ENCODE measurements around the gene MLXIP. TPM values are rescaled to one million over a fixed set of nuclear protein-coding genes. Genes with fewer than 3 reads are reported as not detected.

The MLXIP gene
- total and polyA plus RNA-seq, 9 of the 15 experiments (the other 6 are each of a cell fraction or from before 2014, with no cell fraction given), result 2.2 to 66.3 (median 18.1) TPM

DNA sequence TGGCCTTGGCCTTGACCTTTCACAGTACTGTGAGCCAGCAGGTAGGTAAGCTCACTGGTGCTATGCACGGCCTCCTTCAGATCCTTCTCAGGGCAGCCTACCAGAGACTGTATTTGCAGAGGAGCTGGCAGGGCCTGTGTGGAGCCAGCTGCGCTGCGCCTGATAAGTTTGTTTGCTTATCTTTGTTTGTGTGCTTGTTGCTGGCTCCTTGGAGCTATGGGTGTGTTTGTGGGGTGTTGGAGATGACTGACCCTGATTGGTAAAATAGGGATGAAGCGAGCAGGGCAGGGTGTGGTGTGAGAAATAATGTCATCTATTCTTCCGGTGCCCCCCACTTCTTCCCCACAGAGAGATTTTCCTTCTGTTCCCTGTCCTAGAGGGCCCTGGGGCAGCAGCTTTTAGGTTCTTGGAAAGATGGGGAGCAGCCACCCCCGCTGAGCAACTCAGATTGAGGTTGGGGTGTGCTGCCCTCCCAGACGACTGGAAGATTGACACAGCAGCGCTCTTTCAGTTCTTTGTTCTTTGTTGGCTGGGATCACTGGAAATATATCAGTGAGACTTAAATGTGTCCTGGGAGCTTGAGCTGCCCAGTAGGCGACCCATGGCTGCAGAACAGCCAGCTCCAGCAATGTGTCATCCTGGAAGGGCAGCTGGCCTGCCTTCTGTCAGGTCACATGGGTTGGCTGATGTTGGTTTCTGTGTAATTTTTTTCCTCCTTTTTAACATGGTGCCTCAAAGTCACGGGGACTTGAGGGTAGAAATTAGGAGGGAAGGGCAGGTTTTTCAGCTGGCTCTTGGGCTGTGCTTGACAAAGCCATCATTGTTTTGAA, 19.6 kb downstream of the MLXIP start (continued):
- TF ChIP-seq HDAC2 (IDR thresholded peaks at IDR 0.05) (peak; percentile 94), NCOA6 (IDR thresholded peaks at IDR 0.05) (no peak), ZNF212 (CRISPR knock-in tag; IDR thresholded peaks at IDR 0.05) (no peak), NRF1 (conservative IDR thresholded peaks at IDR 0.05 in 1 of 2, IDR thresholded peaks at IDR 0.05 in 1 of 2) (peak; percentile 73 to 79), ZSCAN32 (CRISPR knock-in tag; IDR thresholded peaks at IDR 0.05) (no peak), EGR1 (conservative IDR thresholded peaks at IDR 0.05) (peak; percentile 60), ZNF511 (CRISPR knock-in tag; IDR thresholded peaks at IDR 0.05) (no peak), POLR3A (IDR thresholded peaks at IDR 0.05; ENCODE audit: borderline replicate concordance, extremely low read depth, insufficient read depth, insufficient read length) (no peak), U2AF1 (optimal IDR thresholded peaks at IDR 0.05; ENCODE audit: low read depth, low read length) (no peak), ZNF277 (CRISPR knock-in tag; IDR thresholded peaks at IDR 0.05; ENCODE audit: borderline replicate concordance) (no peak), ZBTB7A (IDR thresholded peaks at IDR 0.05; ENCODE audit: borderline replicate concordance, control insufficient read depth, low read depth, low read length) (no peak; the same call in 1 of the 2 replicates), POLR2G (IDR thresholded peaks at IDR 0.05; ENCODE audit: low read depth, low read length) (no peak), ZNF512 (tag; IDR thresholded peaks at IDR 0.05) (no peak), ZNF408 (CRISPR knock-in tag; IDR thresholded peaks at IDR 0.05; ENCODE audit: low read depth) (no peak), SMARCB1 (IDR thresholded peaks at IDR 0.05; ENCODE audit: insufficient read length, low read depth) (no peak), SMARCA5 (IDR thresholded peaks at IDR 0.05) (no peak)
- TF ChIP-seq, protein P1, sequence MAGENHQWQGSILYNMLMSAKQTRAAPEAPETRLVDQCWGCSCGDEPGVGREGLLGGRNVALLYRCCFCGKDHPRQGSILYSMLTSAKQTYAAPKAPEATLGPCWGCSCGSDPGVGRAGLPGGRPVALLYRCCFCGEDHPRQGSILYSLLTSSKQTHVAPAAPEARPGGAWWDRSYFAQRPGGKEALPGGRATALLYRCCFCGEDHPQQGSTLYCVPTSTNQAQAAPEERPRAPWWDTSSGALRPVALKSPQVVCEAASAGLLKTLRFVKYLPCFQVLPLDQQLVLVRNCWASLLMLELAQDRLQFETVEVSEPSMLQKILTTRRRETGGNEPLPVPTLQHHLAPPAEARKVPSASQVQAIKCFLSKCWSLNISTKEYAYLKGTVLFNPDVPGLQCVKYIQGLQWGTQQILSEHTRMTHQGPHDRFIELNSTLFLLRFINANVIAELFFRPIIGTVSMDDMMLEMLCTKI (IDR thresholded peaks at IDR 0.05; ENCODE audit: partially characterized antibody), result no peak
- TF ChIP-seq, protein P2, sequence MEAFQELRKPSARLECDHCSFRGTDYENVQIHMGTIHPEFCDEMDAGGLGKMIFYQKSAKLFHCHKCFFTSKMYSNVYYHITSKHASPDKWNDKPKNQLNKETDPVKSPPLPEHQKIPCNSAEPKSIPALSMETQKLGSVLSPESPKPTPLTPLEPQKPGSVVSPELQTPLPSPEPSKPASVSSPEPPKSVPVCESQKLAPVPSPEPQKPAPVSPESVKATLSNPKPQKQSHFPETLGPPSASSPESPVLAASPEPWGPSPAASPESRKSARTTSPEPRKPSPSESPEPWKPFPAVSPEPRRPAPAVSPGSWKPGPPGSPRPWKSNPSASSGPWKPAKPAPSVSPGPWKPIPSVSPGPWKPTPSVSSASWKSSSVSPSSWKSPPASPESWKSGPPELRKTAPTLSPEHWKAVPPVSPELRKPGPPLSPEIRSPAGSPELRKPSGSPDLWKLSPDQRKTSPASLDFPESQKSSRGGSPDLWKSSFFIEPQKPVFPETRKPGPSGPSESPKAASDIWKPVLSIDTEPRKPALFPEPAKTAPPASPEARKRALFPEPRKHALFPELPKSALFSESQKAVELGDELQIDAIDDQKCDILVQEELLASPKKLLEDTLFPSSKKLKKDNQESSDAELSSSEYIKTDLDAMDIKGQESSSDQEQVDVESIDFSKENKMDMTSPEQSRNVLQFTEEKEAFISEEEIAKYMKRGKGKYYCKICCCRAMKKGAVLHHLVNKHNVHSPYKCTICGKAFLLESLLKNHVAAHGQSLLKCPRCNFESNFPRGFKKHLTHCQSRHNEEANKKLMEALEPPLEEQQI (IDR thresholded peaks at IDR 0.05), result peak; percentile 56; the same call in 1 of the 2 replicates
- TF ChIP-seq, protein P3, sequence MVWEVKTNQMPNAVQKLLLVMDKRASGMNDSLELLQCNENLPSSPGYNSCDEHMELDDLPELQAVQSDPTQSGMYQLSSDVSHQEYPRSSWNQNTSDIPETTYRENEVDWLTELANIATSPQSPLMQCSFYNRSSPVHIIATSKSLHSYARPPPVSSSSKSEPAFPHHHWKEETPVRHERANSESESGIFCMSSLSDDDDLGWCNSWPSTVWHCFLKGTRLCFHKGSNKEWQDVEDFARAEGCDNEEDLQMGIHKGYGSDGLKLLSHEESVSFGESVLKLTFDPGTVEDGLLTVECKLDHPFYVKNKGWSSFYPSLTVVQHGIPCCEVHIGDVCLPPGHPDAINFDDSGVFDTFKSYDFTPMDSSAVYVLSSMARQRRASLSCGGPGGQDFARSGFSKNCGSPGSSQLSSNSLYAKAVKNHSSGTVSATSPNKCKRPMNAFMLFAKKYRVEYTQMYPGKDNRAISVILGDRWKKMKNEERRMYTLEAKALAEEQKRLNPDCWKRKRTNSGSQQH (CRISPR knock-in tag; IDR thresholded peaks at IDR 0.05), result peak; percentile 8; the same call in 1 of the 2 replicates

All from K562 (cell line).